AG09319 (cell line): ENCODE results near the gene DENND4A.

Experiments used
- DNase-seq: peaks from one replicate; pipeline ENCODE4 v3.0.0-alpha.2; 2010; ENCODE audit warnings: low read depth; ENCODE audit errors: extremely low read depth
- TF ChIP-seq, protein P1 (sequence below): IDR thresholded peaks from 2 replicates; pipeline ENCODE4 v1.5.1; 2011; ENCODE audit warnings: low read depth, mild to moderate bottlenecking, inconsistent platforms, low read length, moderate library complexity

Gene DENND4A

DNA sequence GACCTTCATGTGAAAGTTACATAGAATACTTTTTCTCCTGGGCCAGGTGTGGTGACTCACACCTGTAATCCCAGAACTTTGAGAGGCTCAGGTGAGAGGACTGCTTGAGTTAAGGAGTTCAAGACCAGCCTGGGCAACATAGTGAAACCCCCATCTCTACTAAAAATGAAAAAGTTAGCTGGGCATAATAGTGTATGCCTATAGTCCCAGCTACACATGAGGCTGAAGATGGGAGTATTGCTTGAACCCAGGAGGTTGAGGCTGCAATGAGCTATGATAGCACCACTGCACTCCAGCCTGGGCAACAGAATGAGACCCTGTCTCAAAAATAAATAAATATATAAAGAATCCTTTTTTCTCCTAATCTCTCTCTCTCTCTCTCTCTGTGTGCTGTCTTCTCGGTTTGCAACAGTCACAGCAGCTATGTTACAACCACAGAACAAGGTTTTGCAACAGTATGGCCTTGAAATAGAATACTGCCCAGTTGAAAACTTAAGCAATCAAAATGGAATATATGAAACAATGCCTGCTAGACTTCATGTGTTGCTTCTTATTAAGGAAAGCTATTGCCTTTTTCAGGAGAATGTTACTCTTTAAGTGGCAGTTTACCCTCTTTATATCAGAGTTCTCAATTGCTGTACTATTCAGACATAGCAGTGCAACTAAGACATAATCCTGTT is 12.3 kb upstream of the DENND4A start:
- TF ChIP-seq, protein P1, sequence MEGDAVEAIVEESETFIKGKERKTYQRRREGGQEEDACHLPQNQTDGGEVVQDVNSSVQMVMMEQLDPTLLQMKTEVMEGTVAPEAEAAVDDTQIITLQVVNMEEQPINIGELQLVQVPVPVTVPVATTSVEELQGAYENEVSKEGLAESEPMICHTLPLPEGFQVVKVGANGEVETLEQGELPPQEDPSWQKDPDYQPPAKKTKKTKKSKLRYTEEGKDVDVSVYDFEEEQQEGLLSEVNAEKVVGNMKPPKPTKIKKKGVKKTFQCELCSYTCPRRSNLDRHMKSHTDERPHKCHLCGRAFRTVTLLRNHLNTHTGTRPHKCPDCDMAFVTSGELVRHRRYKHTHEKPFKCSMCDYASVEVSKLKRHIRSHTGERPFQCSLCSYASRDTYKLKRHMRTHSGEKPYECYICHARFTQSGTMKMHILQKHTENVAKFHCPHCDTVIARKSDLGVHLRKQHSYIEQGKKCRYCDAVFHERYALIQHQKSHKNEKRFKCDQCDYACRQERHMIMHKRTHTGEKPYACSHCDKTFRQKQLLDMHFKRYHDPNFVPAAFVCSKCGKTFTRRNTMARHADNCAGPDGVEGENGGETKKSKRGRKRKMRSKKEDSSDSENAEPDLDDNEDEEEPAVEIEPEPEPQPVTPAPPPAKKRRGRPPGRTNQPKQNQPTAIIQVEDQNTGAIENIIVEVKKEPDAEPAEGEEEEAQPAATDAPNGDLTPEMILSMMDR = no peak

GRCh38 chr15:65801229-65801805 is 9.2 kb upstream of the DENND4A start:
- TF ChIP-seq, protein P1 = no peak
- no peak for DNase-seq

More for the DNA sequence above, 12.3 kb upstream of the DENND4A start:
- DNase-seq = no peak

GRCh38 chr15:65796610-65797078 is 4.6 kb upstream of the DENND4A start:
- DNase-seq = peak; percentile 28
- TF ChIP-seq, protein P1 = no peak

- DNase-seq = no peak
These were observed 3.6 kb upstream of the DENND4A start for GRCh38 chr15:65795663-65796216.

DNA sequence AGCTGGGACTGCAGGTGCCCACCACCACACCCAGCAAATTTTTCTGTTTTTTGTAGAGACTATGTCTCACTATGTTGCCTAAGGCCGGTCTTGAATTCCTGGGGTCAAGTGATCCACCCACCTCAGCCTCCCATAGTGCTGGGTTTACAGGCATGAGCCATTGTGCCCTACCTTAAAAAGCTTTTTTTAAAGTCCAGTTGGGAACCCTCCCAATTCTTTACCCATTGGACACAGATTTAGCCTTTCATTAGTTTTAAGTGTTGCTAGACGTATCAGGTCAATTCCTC is 1.7 kb upstream of the DENND4A start:
- no peak for DNase-seq
- TF ChIP-seq, protein P1 = no peak

More at GRCh38 chr15:65795663-65796216, 3.6 kb upstream of the DENND4A start:
- TF ChIP-seq, protein P1 = no peak

DNA sequence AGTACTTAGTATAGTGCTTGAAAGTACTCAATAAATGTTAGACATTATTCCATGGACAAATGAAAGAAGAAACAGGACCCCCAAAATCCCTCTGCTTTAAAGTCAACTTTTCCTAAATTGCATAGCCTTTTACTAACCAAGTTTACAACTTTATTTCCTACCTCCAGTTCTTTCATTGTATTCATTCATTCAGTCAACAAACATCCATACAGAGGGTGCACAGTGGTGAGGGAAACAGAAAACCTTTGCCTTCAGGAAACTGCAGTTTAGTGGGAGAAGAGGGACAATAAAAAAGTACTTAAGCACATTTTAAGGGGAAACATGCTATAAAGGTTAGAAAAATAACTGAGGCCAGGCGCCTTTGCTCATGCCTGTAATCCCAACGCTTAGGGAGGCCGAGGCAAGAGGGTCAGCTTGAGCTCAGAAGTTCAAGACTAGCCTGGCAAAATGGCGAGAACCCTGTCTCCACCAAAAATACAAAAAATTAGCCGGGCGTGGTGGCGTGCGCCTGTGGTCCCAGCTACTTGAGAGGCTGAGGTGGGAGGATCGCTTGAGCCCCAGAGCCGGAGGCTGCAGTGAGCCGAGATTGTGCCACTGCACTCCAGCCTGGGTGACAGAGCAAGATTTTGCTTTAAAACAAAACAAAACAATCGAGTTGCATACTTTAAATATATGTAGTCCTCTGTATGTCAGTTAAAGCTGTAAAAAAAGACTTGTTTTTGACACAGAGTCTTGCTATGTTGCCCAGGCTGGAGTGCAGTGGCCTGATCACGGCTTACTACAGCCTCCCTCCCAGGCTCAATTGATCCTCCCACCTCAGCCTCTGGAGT is 1.1 kb upstream of the DENND4A start:
- TF ChIP-seq, protein P1 = no peak
- no peak for DNase-seq
